Measurements from ENCODE around the gene KCNC2.

Gene KCNC2

GRCh38 chr12:75162845-75163244 is 46.8 kb downstream of the KCNC2 start:
- no peak overlapping the region for H3K27ac ChIP-seq
- no peak for TF ChIP-seq ZFX (IDR thresholded peaks at IDR 0.05)
- TF ChIP-seq CTCF (conservative IDR thresholded peaks at IDR 0.05) = no peak

- TF ChIP-seq CTCF (conservative IDR thresholded peaks at IDR 0.05) = no peak
- no peak for TF ChIP-seq ZFX (IDR thresholded peaks at IDR 0.05)
- no peak overlapping the region for H3K27ac ChIP-seq
Measured at GRCh38 chr12:75161488-75161887, 48.2 kb downstream of the KCNC2 start.

- TF ChIP-seq CTCF (conservative IDR thresholded peaks at IDR 0.05) = no peak
- TF ChIP-seq ZFX (IDR thresholded peaks at IDR 0.05) = no peak
- H3K27ac ChIP-seq = no peak overlapping the region
Measured at GRCh38 chr12:75157385-75157784, 52.3 kb downstream of the KCNC2 start.

GRCh38 chr12:75155962-75156361 is 53.7 kb downstream of the KCNC2 start:
- H3K27ac ChIP-seq = no peak overlapping the region
- TF ChIP-seq ZFX (IDR thresholded peaks at IDR 0.05) (no peak), CTCF (conservative IDR thresholded peaks at IDR 0.05) (no peak)

- H3K27ac ChIP-seq = no peak overlapping the region
- no peak for TF ChIP-seq CTCF (conservative IDR thresholded peaks at IDR 0.05)
- TF ChIP-seq ZFX (IDR thresholded peaks at IDR 0.05) = no peak
Measured at GRCh38 chr12:75154388-75154787, 55.3 kb downstream of the KCNC2 start.

- TF ChIP-seq CTCF (conservative IDR thresholded peaks at IDR 0.05) = no peak
- TF ChIP-seq ZFX (IDR thresholded peaks at IDR 0.05) = no peak
- H3K27ac ChIP-seq = no peak overlapping the region
Measured at GRCh38 chr12:75139196-75139595, 70.4 kb downstream of the KCNC2 start.

GRCh38 chr12:75137896-75138295 is 71.7 kb downstream of the KCNC2 start:
- no peak for TF ChIP-seq CTCF (conservative IDR thresholded peaks at IDR 0.05)
- TF ChIP-seq ZFX (IDR thresholded peaks at IDR 0.05) = no peak
- no peak overlapping the region for H3K27ac ChIP-seq
